ENCODE results near the gene ST6GAL2. TPM values are rescaled to one million over a fixed set of nuclear protein-coding genes. Genes with fewer than 3 reads are reported as not detected.

ST6GAL2 gene
- total and polyA plus RNA-seq, 9 of the 15 experiments (the other 6 are each of a cell fraction or from before 2014, with no cell fraction given): not detected

DNA sequence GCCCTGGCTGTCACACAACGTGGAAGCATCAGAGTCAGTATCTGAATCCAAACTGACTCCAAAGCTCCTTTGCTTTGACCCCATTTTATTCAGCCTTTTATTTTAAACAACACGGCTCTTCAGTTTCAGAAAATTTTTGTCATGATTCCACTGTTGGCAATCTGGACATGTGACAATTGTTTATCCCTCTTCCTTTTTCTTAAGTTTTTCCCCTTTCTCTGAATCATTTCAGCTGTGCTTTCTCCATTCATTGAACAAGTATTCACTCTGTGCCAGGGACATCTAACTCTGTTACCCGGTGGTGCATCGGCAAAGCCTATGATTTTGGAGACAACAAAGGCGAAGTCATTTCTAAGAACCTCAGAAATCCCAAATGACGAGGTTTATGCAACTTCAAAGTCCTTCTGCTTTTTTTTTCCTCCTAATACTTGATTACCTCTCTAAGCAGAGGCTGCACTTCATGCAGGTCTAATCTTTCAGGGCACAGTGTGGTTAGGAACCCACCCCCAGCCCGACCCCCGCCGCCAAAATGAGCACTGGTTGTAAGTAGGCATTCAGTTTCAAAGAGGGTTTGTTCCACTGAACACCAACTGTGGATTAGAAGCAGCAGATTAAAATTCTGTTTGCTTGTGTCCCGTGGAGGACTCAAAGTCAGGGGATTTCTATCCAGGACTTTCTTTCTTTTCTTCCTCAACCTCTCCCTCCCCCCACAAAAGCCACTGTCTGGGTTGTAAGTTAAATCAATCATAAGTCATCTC, 18.6 kb downstream of the ST6GAL2 start:
- Histone ChIP-seq H4K20me1 (replicated peaks; ENCODE audit: control insufficient read depth, insufficient read depth, low read length) (no peaks in the 10 kb centered on the region), H3K9me3 (replicated peaks; ENCODE audit: control insufficient read depth, insufficient read depth, low read depth, low read length) (no peaks in the 10 kb centered on the region), H3K9ac (ENCODE audit: insufficient read depth in 1 of 2, low read depth in 2 of 2, low read length in 2 of 2) (no peak overlapping the region), H2AFZ (ENCODE audit: low read depth, low read length) (no peak overlapping the region), H3K9me1 (ENCODE audit: control insufficient read depth, insufficient read depth, low read length) (no peaks in the 10 kb centered on the region), H3K27me3 (ENCODE audit: control insufficient read depth in 2 of 2, insufficient read depth in 2 of 2, low read length in 2 of 2) (no peaks in the 10 kb centered on the region), H3K4me3 (no peak overlapping the region), H3K36me3 (ENCODE audit: control insufficient read depth, insufficient read depth, low read length) (no peaks in the 10 kb centered on the region), H3K27ac (ENCODE audit: extremely low read depth, low read depth, low read length) (no peak overlapping the region), H3K79me2 (ENCODE audit: control insufficient read depth, insufficient read depth, low read length) (no peaks in the 10 kb centered on the region), H3K4me2 (ENCODE audit: insufficient read depth, low read length) (no peak overlapping the region), H3K4me1 (replicated peaks in 1 of 2; ENCODE audit: control insufficient read depth in 2 of 2, insufficient read depth in 2 of 2, low read length in 2 of 2) (no peaks in the 10 kb centered on the region)
- intact Hi-C loops (cut with micrococcal nuclease): no loop called here
- DNase-seq (ENCODE audit: extremely low read depth in 1 of 4, low spot score in 3 of 4) (no peak), FAIRE-seq (no peak), ATAC-seq (no peak)
- CTCF ChIA-PET (ENCODE audit: low intra/inter-chr PET ratio): no interaction called here
- in situ Hi-C loops (cut with MboI): no loop called here
- no TSS peak for BruUV-seq (replicated peaks)
- POLR2A ChIA-PET: no interaction called here
- whole genome bisulfite sequencing (ENCODE audit: insufficient coverage, low coverage, missing lambda C conversion rate): 1% methylated on average over 10 of the region's 10 CpGs
- TF ChIP-seq ZNF354B (CRISPR knock-in tag; IDR thresholded peaks at IDR 0.05): no peak
- TF ChIP-seq NONO (IDR thresholded peaks at IDR 0.05; ENCODE audit: low read depth in 2 of 2, low read length in 1 of 2): no peak
- no peak for TF ChIP-seq BACH1 (tag; IDR thresholded peaks at IDR 0.05)
- TF ChIP-seq, protein P1, sequence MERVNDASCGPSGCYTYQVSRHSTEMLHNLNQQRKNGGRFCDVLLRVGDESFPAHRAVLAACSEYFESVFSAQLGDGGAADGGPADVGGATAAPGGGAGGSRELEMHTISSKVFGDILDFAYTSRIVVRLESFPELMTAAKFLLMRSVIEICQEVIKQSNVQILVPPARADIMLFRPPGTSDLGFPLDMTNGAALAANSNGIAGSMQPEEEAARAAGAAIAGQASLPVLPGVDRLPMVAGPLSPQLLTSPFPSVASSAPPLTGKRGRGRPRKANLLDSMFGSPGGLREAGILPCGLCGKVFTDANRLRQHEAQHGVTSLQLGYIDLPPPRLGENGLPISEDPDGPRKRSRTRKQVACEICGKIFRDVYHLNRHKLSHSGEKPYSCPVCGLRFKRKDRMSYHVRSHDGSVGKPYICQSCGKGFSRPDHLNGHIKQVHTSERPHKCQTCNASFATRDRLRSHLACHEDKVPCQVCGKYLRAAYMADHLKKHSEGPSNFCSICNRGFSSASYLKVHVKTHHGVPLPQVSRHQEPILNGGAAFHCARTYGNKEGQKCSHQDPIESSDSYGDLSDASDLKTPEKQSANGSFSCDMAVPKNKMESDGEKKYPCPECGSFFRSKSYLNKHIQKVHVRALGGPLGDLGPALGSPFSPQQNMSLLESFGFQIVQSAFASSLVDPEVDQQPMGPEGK (CRISPR knock-in tag; IDR thresholded peaks at IDR 0.05; ENCODE audit: borderline replicate concordance): no peak
- TF ChIP-seq, protein P2, sequence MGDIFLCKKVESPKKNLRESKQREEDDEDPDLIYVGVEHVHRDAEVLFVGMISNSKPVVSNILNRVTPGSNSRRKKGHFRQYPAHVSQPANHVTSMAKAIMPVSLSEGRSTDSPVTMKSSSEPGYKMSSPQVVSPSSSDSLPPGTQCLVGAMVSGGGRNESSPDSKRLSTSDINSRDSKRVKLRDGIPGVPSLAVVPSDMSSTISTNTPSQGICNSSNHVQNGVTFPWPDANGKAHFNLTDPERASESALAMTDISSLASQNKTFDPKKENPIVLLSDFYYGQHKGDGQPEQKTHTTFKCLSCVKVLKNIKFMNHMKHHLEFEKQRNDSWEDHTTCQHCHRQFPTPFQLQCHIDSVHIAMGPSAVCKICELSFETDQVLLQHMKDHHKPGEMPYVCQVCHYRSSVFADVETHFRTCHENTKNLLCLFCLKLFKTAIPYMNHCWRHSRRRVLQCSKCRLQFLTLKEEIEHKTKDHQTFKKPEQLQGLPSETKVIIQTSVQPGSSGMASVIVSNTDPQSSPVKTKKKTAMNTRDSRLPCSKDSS (IDR thresholded peaks at IDR 0.05; ENCODE audit: low read depth, partially characterized antibody): no peak
